GM23248 (cell line): Measurements from ENCODE around the gene EPHB4. TPM values are rescaled to one million over a fixed set of nuclear protein-coding genes. Genes with fewer than 3 reads are reported as not detected.

Source experiments
- DNase-seq: peaks from one replicate; pipeline ENCODE4 v3.0.0-alpha.2; 2015
- H2AFZ ChIP-seq: fragments of 200-600 bp; sonication (generic); 2 replicates; pipeline ENCODE4 v1.6.1; 2016; ENCODE audit warnings: antibody characterized with exemption
- H3F3A ChIP-seq: fragments of 200-600 bp; sonication (generic); 2 replicates; pipeline ENCODE4 v1.6.1; 2016; ENCODE audit warnings: mild to moderate bottlenecking, antibody characterized with exemption, mixed run types; ENCODE audit not compliant: insufficient read depth
- H3K27ac ChIP-seq: fragments of 200-600 bp; sonication (generic); 2 replicates; pipeline ENCODE4 v1.5.1; 2016; ENCODE audit warnings: mild to moderate bottlenecking
- H3K27me3 ChIP-seq: fragments of 200-600 bp; sonication (generic); replicated peaks from 2 replicates; pipeline ENCODE4 v1.6.1; 2016; ENCODE audit warnings: mild to moderate bottlenecking; ENCODE audit not compliant: insufficient read depth
- H3K36me3 ChIP-seq: fragments of 200-600 bp; sonication (generic); 2 replicates; pipeline ENCODE4 v1.6.1; 2016; ENCODE audit warnings: low read depth, mild to moderate bottlenecking
- H3K4me1 ChIP-seq: fragments of 200-600 bp; sonication (generic); 2 replicates; pipeline ENCODE4 v1.6.1; 2016; ENCODE audit warnings: mild to moderate bottlenecking; ENCODE audit not compliant: insufficient read depth
- H3K4me2 ChIP-seq: fragments of 200-600 bp; sonication (generic); one replicate; pipeline ENCODE4 v1.6.1; 2016; ENCODE audit warnings: mild to moderate bottlenecking; ENCODE audit not compliant: unreplicated experiment
- H3K4me3 ChIP-seq: fragments of 200-600 bp; sonication (generic); 2 replicates; pipeline ENCODE4 v1.5.1; 2016; ENCODE audit warnings: mild to moderate bottlenecking
- H3K79me2 ChIP-seq: fragments of 200-600 bp; sonication (generic); 2 replicates; pipeline ENCODE4 v1.6.1; 2016; ENCODE audit warnings: mild to moderate bottlenecking; ENCODE audit not compliant: insufficient read depth
- H3K9ac ChIP-seq: fragments of 200-600 bp; sonication (generic); 2 replicates; pipeline ENCODE4 v1.6.1; 2016; ENCODE audit warnings: mild to moderate bottlenecking
- H3K9me2 ChIP-seq: fragments of 200-600 bp; sonication (generic); 2 replicates; pipeline ENCODE4 v1.6.1; 2016; ENCODE audit warnings: mixed run types, mild to moderate bottlenecking, moderate library complexity; ENCODE audit not compliant: insufficient read depth
- H3K9me3 ChIP-seq: fragments of 200-600 bp; sonication (generic); one replicate; pipeline ENCODE4 v1.6.1; 2017; ENCODE audit warnings: low read depth
- H4K20me1 ChIP-seq: fragments of 200-600 bp; sonication (generic); 2 replicates; pipeline ENCODE4 v1.6.0; 2016; ENCODE audit not compliant: insufficient read depth
- EZH2 ChIP-seq: fragments of 200-600 bp; sonication (generic); IDR thresholded peaks from 2 replicates; pipeline ENCODE4 v1.6.1; 2018; ENCODE audit warnings: antibody characterized with exemption, mild to moderate bottlenecking; ENCODE audit not compliant: insufficient read depth, poor library complexity, severe bottlenecking
- EZH2phosphoT487 ChIP-seq: fragments of 200-600 bp; sonication (generic); IDR thresholded peaks from 2 replicates; pipeline ENCODE4 v1.6.1; 2018; ENCODE audit warnings: antibody characterized with exemption, moderate library complexity, mild to moderate bottlenecking, low read depth; ENCODE audit not compliant: insufficient read depth
- WGBS, 2 experiments: methylation state at CpG; one replicate each; pipeline ENCODE4 v1.1.6; 2015 to 2017; ENCODE audit warnings: low lambda C conversion rate in 2 of 2, low coverage in 1 of 2; ENCODE audit errors: missing lambda C conversion rate in 2 of 2; 5-methylcytosine and 5-hydroxymethylcytosine counted together
- in situ Hi-C: fragments of 300-500 bp; cut with MboI; formaldehyde crosslinking; loops from 2 replicates; pipeline ENCODE4 v1.15.0; 2020
- polyA plus RNA-seq: library from polyadenylated mRNA; unstranded; fragments of >200 nt; fragmentation: Nextera tagmentation; extraction: Ambion mirVana; gene quantifications from 2 replicates; pipeline ENCODE4 v1.2.1, GENCODE V29; 2016
- total RNA-seq: library from RNA; depleted of rRNA; stranded (reverse); fragments of >200 nt; shearing (Covaris generic); gene quantifications from 2 replicates; pipeline ENCODE4 v1.2.3, GENCODE V29; 2014

The EPHB4 gene
- total and polyA plus RNA-seq, 2 experiments from 2014 or later: 6.7 to 32.9 TPM

GRCh38 chr7:100804681-100805431 is 22.5 kb downstream of the EPHB4 start:
- no peak overlapping the region for H3K9ac ChIP-seq
- 92 to 95% methylated on average over 22 of the region's 22 CpGs for WGBS, 2 experiments
- DNase-seq: no peak

GRCh38 chr7:100803398-100804161 is 23.7 kb downstream of the EPHB4 start:
- 30 to 35% methylated on average over 19 of the region's 19 CpGs for WGBS, 2 experiments
- TF ChIP-seq EZH2phosphoT487 (no peak), EZH2 (no peak)
- Histone ChIP-seq H3K9me3 (no peaks in the 10 kb centered on the region), H3F3A (0 out of 2 replicates have a peak, but pooled peaks cover 3% of the 10 kb centered on the region), H3K36me3 (peaks cover 4% of the 10 kb centered on the region; the same call in 1 of the 2 replicates), H3K9me2 (no peaks in the 10 kb centered on the region), H3K79me2 (no peaks in the 10 kb centered on the region), H3K4me1 (peaks cover 25% of the 10 kb centered on the region), H4K20me1 (no peaks in the 10 kb centered on the region), H3K27me3 (no peaks in the 10 kb centered on the region), H3K4me3 (no peak overlapping the region), H3K9ac (peak overlapping the region; percentile 24; the same call in 1 of the 2 replicates), H3K4me2 (peak overlapping the region; percentile 42), H2AFZ (peak overlapping the region; percentile 63), H3K27ac (no peak overlapping the region)
- peak; percentile 94 for DNase-seq
- in situ Hi-C loops: no loop called here

More at GRCh38 chr7:100804681-100805431, 22.5 kb downstream of the EPHB4 start:
- Histone ChIP-seq H3K4me2 (no peak overlapping the region), H2AFZ (no peak overlapping the region), H3K27me3 (no peaks in the 10 kb centered on the region), H3K36me3 (peaks cover 4% of the 10 kb centered on the region; the same call in 1 of the 2 replicates), H3K27ac (no peak overlapping the region), H3K9me2 (no peaks in the 10 kb centered on the region), H3K4me3 (no peak overlapping the region), H3K9me3 (no peaks in the 10 kb centered on the region), H3F3A (0 out of 2 replicates have a peak, but pooled peaks cover 3% of the 10 kb centered on the region), H3K4me1 (peaks cover 25% of the 10 kb centered on the region), H3K79me2 (no peaks in the 10 kb centered on the region), H4K20me1 (no peaks in the 10 kb centered on the region)
- in situ Hi-C loops: no loop called here
- TF ChIP-seq EZH2phosphoT487 (no peak), EZH2 (no peak)

GRCh38 chr7:100802951-100803350 is 24.4 kb downstream of the EPHB4 start:
- Histone ChIP-seq H3K27ac (no peak overlapping the region), H3K36me3 (peaks cover 4% of the 10 kb centered on the region; the same call in 1 of the 2 replicates), H3K79me2 (no peaks in the 10 kb centered on the region), H4K20me1 (no peaks in the 10 kb centered on the region), H2AFZ (peak overlapping the region; percentile 63), H3K4me1 (peaks cover 25% of the 10 kb centered on the region), H3K9me2 (no peaks in the 10 kb centered on the region), H3K9ac (no peak overlapping the region), H3K27me3 (no peaks in the 10 kb centered on the region), H3K4me2 (peak overlapping the region; percentile 42), H3F3A (0 out of 2 replicates have a peak, but pooled peaks cover 3% of the 10 kb centered on the region), H3K9me3 (no peaks in the 10 kb centered on the region), H3K4me3 (no peak overlapping the region)
- DNase-seq: peak; percentile 24
- in situ Hi-C loops: no loop called here
- TF ChIP-seq EZH2 (no peak), EZH2phosphoT487 (no peak)
- 77 to 79% methylated on average over 4 of the region's 4 CpGs for WGBS, 2 experiments

DNA sequence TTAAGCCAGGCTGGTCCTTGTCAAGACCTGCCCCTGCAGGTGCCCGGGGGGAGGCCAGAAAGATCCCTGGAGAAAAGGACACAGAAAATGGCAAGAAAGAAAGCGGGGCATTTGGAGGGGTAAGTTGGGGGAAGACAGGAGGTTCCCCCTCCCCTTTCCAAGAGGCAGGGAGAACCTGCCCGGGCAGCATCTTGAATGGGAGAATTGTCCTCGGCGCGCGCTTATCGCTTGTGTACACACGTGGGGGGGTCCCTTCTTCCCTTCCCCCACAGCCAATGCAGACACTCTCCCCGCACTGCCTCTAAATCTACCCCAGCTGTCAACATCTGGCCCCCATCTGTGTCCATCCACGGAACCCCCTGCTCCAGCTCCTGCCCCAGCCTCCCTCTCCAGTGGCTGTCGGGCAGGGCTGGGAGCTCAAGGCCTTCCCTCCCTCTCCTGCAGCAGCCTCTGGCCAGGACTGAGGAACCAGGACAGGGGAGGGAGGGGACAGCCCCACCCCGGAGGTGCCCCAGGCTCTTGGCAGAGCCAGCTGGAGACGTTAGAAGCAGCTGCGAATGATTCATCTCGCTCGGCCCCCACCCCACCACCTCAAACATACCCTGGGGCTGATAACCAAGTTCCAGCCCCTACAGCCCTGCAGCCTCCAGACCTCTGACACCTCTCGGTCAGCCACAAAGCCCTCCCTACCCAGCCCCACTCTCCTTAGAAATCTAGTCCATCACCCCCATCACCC is 25.3 kb downstream of the EPHB4 start:
- Histone ChIP-seq H4K20me1 (no peaks in the 10 kb centered on the region), H3K4me1 (peaks cover 25% of the 10 kb centered on the region), H3K4me3 (no peak overlapping the region), H3K9me2 (no peaks in the 10 kb centered on the region), H3K27ac (peak overlapping the region; percentile 17; the same call in 1 of the 2 replicates), H3K4me2 (peak overlapping the region; percentile 22), H3K9me3 (no peaks in the 10 kb centered on the region), H3K27me3 (no peaks in the 10 kb centered on the region), H3K36me3 (peaks cover 4% of the 10 kb centered on the region; the same call in 1 of the 2 replicates), H3K9ac (0 out of 2 replicates have a peak overlapping the region, but pooled peaks have one; percentile 11), H3F3A (0 out of 2 replicates have a peak, but pooled peaks cover 3% of the 10 kb centered on the region), H3K79me2 (no peaks in the 10 kb centered on the region), H2AFZ (peak overlapping the region; percentile 23; the same call in 1 of the 2 replicates)
- TF ChIP-seq EZH2 (no peak), EZH2phosphoT487 (no peak)
- peak; percentile 83 for DNase-seq
- in situ Hi-C loops: no loop called here
- 28 to 29% methylated on average over 14 to 18 of the region's 18 CpGs for WGBS, 2 experiments
